HG02763 (cell line): ENCODE results near the gene MEGF11.

Experiments
- ATAC-seq: cut with Tn5 transposase; IDR thresholded peaks from one replicate; pipeline ENCODE4 v1.9.1; 2021; ENCODE audit warnings: mild to moderate bottlenecking, moderate library complexity; ENCODE audit not compliant: unreplicated experiment

Gene MEGF11

DNA sequence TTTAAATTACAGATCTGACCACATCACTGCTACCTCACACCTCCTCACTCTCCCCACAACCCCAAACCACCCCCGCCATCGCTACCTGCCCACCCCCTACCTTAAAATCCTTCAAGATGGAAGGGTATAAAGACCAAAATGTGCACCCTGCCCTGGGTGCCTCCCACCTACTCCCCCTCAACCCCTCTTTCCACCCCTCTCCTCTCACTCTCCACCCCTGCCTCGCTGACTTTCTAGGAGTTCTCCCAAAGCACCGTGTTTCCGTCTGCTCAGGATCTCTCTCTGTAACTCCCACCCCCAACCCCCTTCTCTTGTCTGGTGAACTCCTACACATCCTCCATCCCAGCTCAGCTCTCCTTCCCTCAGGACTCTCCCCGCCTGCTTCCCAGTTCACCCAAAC is 69.1 kb downstream of the MEGF11 start:
- no peak for ATAC-seq

DNA sequence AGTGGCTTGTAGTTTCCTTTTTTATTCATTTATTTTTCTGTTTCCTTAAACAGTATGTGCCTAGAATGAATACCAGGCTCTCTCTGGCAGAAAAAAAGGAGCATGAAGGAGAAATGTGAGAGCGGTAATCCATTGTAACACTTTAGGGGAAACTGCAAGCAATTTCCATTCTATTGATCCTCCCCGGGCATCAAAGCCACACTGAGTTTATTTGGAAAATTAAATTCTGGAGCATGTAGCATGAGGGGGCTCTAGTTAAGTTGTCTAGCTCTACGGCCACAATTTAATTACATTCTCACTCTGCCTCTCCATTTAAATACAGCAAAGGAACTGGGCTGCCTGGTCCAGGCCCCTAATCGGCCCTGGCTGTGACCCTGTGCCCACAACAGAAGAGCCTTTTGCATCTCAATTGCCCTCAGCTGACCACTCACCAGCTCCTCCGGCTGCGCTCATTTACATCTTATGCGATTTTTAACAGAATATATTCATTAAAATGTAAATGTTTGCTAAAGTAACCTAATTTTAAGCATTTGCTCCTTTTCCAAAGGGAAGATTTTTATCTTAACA is 72.9 kb downstream of the MEGF11 start:
- ATAC-seq, result no peak

DNA sequence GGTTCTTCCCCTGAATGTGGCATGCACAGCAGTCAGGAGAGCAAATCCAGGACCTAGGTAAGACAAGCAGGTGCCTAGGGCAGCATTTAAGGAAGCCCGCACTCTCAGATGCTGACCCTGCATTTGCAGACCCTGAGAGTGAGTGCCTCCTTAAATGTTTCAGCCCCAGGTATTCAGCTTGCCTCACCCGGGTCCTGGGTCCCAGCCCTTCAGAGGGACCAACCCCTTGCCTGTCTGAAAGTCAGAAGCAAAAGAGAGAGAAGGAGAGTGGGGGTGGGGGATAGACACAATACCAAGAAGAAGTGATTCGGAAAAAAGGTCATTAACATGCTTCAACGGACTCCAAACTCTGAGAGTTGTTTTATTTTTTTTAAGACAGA is 75.0 kb downstream of the MEGF11 start:
- ATAC-seq, result no peak

DNA sequence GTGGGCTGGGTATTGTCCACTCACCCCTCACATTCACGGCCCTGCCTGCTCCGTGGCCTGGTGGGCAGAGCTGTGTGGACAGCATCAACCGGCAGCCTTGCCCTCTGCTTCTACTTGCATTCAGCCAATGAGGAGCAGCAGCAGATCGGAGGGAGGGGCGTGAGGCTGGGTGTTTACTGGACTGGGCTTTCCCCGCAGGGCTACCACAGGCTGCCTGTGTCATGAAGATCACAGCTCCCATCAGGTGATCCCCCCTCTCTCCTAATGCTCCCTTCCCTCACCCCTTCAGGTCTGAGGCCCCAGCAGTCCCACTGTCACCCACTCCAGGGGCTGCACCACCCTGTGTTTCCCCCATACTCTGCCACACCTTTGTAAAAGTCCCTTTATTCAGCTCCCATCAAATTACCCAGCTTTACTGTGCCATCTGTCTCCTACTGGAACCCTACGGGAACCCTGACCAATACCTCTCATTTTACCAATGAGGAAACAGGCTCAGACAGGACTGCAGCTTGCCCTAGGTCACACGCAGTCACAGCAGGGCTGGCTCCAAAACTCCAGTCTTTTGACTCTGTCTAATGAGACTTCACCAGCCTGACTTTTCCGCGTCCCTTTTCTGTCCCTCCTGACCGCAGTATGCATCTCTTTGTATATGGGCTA is 81.1 kb downstream of the MEGF11 start:
- ATAC-seq, result no peak

DNA sequence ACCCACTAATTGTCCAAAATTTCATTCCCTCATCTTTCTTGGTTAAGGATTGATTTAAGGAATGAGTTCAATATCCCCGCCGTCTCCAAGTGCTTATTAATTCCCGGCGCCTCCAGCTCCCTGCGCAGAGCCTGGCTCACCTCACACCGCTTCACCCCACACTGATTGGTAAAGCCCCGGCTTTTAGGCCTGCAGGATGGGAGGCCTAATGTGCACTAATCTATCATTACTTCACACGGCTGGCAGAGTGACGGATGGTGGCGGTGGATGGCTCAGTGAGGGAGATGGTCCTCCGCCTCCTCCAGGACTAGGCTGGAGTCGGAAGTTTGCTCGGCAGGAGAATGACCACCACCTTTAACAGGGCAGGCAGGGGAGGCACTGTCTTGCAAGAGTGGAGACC is 81.7 kb downstream of the MEGF11 start:
- ATAC-seq, result no peak

DNA sequence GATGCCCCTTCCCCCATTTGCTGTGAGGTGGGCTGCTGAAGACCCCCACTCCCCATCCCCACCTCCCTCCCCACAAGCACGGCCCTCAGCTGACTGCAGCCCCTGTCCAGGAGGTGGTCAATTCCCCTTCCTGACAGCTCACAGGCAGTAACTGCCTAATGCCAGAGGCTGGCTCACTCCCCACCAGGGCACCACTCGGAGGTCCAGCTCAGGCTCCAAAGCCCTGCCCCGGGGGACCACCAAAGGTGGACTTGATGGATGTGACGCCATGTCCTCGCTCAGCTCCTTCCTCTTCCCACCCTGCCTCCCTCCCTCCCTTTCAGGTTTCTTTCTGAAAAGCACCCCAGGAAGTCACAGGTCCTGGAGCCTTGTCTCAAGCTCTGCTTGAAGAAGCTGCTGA is 82.8 kb downstream of the MEGF11 start:
- ATAC-seq, result no peak

DNA sequence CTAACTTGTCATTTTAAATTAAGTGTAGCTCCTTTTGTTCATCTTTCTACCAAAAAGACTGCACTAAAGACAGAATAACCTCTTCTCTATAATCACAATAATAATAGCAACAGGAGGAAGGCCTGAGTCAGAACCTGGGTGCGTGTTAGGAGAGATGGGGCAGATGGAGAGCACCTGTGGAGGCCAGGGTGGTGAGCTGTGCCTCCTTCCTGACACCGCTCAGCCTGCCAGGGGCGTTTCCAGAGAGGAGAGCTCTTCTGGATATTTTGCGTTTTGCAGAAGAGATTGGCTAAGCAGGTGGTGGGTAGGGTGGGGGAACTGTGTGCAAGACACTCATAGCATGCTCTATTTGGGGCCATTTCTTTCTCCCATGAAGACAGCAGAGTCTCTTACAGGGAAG is 83.5 kb downstream of the MEGF11 start:
- ATAC-seq, result no peak

DNA sequence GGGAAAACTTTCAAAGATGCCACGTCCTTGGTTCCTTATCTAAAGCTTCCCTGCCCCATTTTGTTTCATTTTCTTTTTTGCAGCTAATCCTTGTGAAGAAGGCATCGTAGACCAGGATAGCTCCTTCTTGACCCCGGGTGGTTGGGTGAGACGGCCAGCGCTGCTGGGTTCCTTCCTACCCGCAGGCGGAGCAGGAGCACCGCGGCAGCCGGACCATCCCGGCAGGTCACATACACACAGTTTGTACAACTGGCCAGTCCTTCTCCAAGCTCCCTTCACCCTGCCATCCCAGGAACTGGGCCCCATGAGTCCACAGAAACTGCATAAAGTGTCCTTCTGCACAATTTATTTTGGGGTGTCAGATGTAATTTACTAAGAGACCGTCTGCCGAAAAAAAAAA is 83.9 kb downstream of the MEGF11 start:
- ATAC-seq, result no peak

DNA sequence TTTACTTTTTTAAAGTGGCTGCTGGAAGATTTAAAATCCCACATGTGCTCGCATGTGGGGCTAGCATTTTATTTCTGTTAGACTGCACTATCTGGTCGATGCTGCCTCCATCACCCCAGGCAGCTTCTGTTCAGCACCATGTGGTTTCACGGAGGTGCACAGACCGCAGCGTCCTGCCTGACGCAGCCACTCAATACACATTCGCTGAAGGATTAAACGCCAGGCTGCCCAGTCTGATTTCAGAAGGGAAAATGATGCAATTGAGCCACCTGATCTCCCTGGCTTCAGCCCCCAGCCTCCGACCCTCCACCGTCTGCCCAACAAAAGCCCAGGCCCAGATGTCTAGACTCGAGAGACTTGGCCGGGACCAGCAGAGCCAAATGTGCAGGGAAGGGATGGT is 84.5 kb downstream of the MEGF11 start:
- ATAC-seq, result no peak

DNA sequence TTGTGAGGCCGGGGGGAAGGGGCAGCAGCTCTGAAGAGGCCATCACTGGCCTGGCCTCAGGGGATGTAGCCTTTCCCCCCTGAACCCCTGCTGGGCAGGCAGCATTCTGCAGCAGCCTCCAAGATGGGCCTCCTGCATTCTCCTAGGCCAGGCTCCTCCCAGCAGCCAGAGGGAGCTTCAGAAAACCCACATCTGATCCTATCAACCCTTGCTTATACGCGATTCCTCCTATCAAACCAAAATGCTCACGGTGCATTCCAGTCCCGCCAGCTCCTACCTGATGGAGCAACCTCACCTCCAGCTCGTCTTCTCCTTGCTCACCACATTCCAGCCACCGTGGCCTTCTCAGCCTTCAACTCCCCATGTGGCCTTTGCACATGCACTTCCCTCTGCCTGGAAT is 85.7 kb downstream of the MEGF11 start:
- no peak for ATAC-seq

DNA sequence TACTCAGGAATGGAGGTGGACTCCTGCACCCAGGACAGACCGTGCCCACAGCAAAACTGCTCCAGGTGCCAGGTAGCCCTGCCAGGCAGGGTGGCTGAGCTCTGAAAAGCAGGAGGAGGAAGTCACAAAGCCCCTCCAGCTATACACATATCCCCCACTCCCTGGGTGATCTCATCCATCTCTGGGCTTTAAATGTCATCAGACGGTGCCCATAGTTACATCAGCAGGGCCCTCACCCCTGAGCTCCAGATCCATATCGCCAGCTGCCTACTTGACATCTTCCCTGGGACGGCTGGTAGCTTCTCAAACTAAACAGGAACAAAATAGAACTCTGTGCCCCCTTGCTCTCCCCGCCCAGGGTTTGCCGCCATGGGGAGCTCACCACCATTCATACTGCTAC is 87.7 kb downstream of the MEGF11 start:
- ATAC-seq, result no peak

DNA sequence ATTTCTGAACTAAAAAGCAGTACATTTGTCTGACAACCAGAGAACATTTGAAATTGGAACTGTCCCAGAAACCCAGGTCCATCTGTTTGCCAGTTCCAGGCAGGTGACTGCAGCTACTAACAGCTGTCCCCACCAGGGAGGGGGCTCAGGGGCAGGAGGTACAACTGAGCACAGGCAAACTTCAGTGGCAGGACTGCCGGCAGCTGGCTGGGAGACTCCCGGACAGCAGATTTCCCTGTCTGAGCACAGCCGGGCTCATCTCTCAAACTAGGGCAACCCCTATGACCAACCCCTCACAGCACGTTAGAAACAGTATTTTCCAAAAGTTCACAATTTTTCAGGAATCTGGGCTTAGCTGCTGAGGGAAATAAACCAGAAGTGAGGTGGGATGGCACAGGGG is 88.8 kb downstream of the MEGF11 start:
- no peak for ATAC-seq

DNA sequence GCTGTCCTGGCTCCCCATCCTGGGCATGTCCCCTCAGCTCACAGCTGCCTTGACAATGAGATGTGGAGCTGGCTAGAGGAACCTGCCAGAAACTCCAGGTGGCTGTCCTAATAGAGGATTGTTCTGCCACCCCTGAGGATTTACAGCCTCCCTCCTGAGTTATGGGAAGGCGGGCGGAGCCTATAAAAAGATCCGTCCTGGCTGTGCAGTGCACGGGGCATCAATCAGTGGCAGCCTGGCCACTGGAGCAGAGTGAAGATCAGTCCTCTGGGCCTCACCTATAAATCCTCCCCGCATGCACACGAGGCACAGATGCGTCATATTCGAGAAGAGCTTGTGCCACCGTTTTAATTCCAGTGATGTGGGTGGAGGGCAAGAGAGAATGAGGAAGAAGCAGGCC is 90.0 kb downstream of the MEGF11 start:
- no peak for ATAC-seq

DNA sequence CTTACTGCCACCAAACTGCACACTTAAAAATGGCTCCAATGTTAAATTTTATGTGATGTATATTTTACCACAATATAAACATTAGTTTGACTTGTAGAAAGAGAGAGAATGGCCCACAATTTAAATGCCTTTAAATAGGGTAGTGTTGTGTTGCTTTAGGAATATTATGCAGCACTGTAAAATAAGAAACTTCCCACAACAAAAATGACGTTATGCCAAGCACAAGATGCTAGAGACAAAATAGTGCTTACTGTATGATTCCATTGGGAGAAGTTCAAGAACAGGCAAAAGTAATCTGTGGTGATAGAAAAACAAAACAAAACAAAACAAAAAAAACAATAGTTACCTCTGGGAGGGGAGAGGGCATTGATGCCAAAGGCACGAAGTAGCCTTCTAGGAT is 91.3 kb downstream of the MEGF11 start:
- ATAC-seq, result no peak

DNA sequence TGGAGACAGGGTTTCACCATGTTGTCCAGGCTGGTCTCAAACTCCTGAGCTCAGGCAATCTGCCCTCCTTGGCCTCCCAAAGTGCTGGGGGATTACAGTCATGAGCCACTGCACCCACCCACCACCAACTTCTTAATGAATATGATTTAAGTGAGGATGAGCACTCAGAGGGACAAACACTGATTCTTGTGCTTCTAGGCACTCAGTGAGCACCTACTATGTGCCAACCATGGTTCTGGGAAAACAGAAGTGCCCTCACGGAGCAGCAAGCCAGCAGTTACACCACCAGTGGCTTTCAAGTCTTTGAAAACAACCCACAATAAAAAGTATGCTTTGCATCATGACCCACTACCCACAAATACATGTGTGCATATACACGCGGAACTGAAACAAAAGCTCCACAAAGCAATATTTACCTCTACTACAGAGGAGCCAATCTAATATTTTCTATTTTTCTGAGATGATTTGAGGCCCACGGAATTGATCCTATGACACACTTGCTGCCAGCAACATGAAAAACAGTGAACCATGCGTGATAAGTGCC is 91.9 kb downstream of the MEGF11 start:
- no peak for ATAC-seq

DNA sequence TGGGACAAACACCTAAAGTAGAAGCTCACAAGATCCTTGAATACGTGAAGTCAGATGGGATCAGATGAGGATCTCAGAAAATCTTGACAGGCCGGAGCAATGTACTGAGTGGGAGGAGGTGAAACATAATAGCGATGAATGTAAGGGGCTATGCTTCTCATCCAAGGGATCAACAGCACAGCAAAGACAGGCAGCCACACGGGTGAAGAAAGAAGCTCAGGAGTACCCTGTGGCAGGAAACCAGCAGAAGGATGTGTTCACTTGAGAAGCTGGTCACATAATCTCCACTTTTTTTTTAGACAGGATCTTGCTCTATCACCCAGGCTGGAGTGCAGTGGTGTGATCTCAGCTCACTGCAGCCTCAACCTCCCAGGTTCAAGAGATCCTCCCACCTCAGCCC is 92.4 kb downstream of the MEGF11 start:
- no peak for ATAC-seq

DNA sequence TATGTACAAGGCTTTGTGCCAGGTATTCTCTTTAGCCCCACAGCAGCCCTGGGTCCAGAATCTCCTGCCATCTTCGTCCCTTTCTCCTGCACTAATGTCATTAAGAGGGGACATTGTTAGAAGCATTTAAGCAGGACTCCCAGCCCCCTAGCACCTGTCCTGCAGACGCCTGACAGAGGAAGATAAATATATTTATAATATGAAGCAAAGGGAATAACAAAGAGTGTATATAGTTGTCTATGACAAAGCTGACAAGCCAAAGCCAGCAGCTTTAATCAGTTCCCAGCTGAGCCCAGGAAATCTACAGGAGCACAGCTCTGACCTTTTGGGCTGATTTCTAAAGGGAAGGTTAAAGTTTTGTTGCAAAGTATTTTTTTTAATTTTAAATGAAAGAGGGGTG is 96.0 kb downstream of the MEGF11 start:
- ATAC-seq, result no peak

DNA sequence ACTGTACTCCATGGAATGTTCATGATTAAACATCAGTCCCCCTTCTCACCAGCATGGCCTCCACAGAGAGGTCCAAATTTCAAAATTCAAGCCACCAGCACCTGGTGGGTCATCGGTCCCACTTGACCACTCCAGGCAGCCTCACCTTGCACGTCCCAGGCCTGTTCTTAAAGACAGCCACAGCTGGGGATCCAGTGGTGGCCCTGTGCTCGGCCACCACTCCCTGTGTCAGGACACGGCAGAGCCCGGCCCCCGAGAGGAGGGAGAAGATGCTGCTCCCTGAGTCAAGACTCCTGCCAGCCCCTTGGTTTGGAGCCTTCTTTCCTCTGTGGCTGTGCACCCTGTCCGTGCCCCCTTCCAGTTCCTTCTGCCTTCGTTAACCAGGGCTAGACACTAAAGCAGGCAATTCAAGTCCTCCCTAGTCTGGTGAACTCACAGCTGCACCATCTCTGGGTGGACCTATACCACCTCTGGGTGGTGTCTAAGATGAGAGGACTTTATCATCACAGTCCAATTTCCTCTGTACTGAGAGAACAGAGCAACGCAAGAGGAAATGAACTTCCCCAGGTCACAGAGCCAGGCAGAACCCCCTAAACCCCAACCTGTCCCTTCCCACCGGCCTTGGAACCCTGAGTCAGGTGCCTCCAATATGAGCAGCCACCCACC is 97.1 kb downstream of the MEGF11 start:
- no peak for ATAC-seq

DNA sequence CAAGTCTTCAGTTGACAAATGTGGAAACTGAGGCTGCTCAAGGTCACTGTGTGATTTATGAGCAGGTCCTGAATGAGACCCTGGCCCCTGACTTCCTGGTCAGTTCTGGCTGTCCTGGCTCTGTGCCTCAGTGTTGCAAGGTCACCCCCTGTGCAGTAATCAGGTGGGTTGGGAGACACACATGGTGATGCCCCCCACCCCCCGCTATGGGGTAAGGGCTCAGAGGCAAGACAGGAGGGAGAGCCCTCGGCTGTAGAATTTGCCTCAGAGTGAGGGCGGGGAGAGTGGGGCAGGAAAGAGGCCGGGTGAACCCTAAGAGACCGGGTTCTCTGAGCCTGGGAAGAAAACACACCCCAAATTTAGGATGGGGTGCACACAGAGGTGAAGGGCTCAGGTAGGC is 98.5 kb downstream of the MEGF11 start:
- no peak for ATAC-seq

DNA sequence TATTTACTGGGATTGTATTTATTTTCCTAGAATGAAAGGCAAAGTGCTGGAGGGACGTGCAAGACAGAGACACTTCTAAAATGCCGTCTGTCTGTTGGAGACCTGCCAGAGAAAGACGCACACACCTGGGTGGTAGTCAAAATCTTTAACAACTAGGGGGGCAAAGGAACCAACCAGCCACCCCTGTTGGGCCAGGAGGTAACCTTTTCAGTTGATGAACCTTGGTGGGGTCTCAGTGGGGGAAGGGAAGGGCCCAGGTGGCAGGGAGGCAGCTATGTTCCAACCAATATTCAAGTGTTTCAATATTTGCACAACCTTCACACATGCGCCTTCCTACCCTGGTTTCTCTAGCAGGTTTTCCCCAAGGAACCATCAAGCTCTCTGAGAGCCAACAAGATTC is 99.0 kb downstream of the MEGF11 start:
- no peak for ATAC-seq

DNA sequence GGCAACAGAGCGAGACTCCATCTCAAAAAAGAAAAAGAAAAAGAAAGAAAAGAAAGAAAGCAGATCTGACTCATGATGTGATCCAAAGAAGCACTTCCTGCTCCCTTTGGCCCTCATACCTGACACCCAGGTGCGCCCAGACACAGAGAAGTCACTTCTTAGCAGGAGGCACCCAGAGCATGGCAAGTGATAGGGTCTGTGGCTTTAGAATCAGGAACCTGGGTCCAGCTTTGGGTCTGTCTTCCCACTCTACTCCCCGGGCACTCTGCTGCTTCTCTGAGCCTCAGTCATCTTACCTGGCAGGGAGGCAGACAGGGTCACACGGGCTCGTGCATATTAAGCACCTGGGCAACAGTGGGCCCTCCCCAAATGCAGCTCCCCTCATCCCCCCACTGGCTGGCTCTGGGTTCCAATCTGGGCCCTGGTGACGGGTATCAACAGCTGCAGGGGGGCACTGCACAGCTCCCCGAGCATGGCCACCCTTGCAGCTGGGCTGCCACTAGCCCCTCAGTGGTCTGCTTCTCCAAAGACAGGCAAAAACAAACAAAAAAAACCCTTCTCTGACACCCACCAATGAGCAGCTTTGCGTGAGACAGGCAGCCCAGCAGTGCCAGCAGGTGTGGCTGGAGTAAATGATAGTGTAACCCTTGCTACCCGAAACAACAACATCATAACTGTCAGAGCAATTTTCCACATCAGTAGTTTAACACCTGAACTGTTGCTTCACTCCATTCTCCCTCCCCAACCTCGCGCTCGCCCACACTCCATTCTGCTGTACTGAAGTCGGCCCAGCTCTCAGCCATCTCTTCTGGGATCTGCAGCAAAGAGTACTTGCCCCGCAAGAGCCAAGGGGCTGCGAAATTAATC is 99.8 kb downstream of the MEGF11 start:
- peak; percentile 82 for ATAC-seq

DNA sequence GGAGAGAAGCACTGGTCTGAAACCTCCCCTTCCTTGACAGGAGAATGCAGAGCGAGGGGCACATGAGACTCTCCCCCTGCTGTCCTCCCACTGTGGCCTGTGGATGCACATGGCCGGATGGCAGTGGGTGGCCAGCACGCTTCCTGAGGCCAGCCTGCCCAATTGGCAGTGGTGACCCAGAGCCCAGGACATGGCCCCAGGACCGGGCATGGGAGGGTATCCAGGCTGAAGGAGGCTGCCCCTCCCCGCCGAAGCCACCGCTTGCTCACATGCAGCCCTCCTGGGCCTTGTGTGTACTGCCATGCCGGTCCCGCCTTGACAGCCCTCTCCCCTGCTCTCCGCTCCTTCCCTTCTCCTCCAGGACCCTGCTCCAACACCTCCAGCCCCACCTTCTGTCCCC is 100.9 kb downstream of the MEGF11 start:
- no peak for ATAC-seq
